Measurements from ENCODE around the gene FHIP1A. TPM values are rescaled to one million over a fixed set of nuclear protein-coding genes. Genes with fewer than 3 reads are reported as not detected.

The FHIP1A gene
- total and polyA plus RNA-seq, 4 donors = 0.50 to 3.8 (median 1.0) TPM

DNA sequence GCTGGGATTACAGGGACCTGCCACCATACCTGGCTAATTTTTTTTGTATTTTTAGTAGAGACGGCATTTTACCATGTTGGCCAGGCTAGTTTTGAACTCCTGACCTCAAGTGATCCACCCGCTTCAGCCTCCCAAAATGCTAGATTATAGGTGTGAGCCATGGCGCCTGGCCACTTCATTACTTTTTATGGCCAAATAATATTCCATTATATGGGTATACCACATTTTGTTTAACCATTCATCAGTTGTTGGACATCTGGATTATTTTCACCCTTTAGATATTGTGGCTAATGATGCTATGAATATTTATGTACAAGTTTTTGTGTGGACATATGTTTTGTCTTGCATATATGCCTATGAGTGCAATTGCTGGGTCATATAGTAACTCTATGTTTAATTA, 8.6 kb upstream of the FHIP1A start (continued):
- TF ChIP-seq, protein P1, sequence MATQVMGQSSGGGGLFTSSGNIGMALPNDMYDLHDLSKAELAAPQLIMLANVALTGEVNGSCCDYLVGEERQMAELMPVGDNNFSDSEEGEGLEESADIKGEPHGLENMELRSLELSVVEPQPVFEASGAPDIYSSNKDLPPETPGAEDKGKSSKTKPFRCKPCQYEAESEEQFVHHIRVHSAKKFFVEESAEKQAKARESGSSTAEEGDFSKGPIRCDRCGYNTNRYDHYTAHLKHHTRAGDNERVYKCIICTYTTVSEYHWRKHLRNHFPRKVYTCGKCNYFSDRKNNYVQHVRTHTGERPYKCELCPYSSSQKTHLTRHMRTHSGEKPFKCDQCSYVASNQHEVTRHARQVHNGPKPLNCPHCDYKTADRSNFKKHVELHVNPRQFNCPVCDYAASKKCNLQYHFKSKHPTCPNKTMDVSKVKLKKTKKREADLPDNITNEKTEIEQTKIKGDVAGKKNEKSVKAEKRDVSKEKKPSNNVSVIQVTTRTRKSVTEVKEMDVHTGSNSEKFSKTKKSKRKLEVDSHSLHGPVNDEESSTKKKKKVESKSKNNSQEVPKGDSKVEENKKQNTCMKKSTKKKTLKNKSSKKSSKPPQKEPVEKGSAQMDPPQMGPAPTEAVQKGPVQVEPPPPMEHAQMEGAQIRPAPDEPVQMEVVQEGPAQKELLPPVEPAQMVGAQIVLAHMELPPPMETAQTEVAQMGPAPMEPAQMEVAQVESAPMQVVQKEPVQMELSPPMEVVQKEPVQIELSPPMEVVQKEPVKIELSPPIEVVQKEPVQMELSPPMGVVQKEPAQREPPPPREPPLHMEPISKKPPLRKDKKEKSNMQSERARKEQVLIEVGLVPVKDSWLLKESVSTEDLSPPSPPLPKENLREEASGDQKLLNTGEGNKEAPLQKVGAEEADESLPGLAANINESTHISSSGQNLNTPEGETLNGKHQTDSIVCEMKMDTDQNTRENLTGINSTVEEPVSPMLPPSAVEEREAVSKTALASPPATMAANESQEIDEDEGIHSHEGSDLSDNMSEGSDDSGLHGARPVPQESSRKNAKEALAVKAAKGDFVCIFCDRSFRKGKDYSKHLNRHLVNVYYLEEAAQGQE (IDR thresholded peaks at IDR 0.05) = no peak
- TF ChIP-seq FOXA2 (IDR thresholded peaks at IDR 0.05) (no peak), HNF4A (conservative IDR thresholded peaks at IDR 0.05) (no peak)

DNA sequence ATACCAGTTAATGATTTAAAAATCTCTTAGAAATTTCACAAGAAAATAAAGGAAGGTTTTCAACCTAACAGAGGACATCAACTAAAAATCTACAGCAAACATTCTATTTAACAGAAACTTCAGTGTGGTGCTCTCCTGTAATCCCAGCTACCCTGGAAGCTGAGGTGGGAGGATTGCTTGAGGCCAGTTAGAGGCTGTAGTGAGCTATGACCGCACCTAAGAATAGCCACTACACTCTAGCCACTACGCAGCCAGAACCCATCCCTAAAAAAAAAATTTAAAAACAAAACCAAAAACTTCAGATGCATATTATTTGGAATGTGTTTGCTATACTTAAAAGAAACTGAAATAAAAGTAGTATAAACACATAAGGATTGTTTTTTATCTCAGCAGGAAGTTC, 7.2 kb upstream of the FHIP1A start:
- TF ChIP-seq FOXA1 (IDR thresholded peaks at IDR 0.05) = no peak
- TF ChIP-seq RXRA (IDR thresholded peaks at IDR 0.05) = no peak
- no peak for TF ChIP-seq HNF4A (conservative IDR thresholded peaks at IDR 0.05)
- TF ChIP-seq, protein P2, sequence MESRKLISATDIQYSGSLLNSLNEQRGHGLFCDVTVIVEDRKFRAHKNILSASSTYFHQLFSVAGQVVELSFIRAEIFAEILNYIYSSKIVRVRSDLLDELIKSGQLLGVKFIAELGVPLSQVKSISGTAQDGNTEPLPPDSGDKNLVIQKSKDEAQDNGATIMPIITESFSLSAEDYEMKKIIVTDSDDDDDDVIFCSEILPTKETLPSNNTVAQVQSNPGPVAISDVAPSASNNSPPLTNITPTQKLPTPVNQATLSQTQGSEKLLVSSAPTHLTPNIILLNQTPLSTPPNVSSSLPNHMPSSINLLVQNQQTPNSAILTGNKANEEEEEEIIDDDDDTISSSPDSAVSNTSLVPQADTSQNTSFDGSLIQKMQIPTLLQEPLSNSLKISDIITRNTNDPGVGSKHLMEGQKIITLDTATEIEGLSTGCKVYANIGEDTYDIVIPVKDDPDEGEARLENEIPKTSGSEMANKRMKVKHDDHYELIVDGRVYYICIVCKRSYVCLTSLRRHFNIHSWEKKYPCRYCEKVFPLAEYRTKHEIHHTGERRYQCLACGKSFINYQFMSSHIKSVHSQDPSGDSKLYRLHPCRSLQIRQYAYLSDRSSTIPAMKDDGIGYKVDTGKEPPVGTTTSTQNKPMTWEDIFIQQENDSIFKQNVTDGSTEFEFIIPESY (IDR thresholded peaks at IDR 0.05) = no peak
- no peak for TF ChIP-seq NR2F2 (IDR thresholded peaks at IDR 0.05)
- no peak for TF ChIP-seq TAF1 (conservative IDR thresholded peaks at IDR 0.05)
- no peak for TF ChIP-seq RAD21 (IDR thresholded peaks at IDR 0.05)
- TF ChIP-seq, protein P3, sequence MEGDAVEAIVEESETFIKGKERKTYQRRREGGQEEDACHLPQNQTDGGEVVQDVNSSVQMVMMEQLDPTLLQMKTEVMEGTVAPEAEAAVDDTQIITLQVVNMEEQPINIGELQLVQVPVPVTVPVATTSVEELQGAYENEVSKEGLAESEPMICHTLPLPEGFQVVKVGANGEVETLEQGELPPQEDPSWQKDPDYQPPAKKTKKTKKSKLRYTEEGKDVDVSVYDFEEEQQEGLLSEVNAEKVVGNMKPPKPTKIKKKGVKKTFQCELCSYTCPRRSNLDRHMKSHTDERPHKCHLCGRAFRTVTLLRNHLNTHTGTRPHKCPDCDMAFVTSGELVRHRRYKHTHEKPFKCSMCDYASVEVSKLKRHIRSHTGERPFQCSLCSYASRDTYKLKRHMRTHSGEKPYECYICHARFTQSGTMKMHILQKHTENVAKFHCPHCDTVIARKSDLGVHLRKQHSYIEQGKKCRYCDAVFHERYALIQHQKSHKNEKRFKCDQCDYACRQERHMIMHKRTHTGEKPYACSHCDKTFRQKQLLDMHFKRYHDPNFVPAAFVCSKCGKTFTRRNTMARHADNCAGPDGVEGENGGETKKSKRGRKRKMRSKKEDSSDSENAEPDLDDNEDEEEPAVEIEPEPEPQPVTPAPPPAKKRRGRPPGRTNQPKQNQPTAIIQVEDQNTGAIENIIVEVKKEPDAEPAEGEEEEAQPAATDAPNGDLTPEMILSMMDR (IDR thresholded peaks at IDR 0.05; ENCODE audit: low read depth, low read length, missing input control) = no peak
- TF ChIP-seq, protein P1 (IDR thresholded peaks at IDR 0.05) = no peak
- TF ChIP-seq HNF4G (IDR thresholded peaks at IDR 0.05) = no peak
- no peak for TF ChIP-seq FOXA2 (IDR thresholded peaks at IDR 0.05)
- TF ChIP-seq SP1 (IDR thresholded peaks at IDR 0.05) = no peak
- Histone ChIP-seq H3K9ac (ENCODE audit: low read depth in 1 of 2, low read length in 2 of 2) (no peak overlapping the region), H3K4me3 (ENCODE audit: low read depth in 1 of 3, low read length in 3 of 3) (no peak overlapping the region), H3K27me3 (ENCODE audit: control insufficient read depth in 4 of 4, insufficient read depth in 4 of 4, low read length in 3 of 4) (no peaks in the 10 kb centered on the region), H3K36me3 (ENCODE audit: control insufficient read depth in 4 of 4, insufficient read depth in 3 of 4, low read depth in 1 of 4, low read length in 3 of 4) (no peaks in the 10 kb centered on the region), H3K4me1 (ENCODE audit: control insufficient read depth in 4 of 4, insufficient read depth in 4 of 4, low read length in 3 of 4) (no peaks in the 10 kb centered on the region), H3K9me3 (ENCODE audit: control insufficient read depth in 4 of 4, low read length in 3 of 4) (no peaks in the 10 kb centered on the region), H3K27ac (ENCODE audit: low read depth in 1 of 2, low read length in 2 of 2) (no peak overlapping the region)
- no peak for DNase-seq (ENCODE audit: low spot score)
- WGBS = 94% methylated on average over 2 of the region's 2 CpGs
